CD4-positive, alpha-beta T cell treated with Interleukin-17A for 4 hours (primary cell): Measurements from ENCODE around the gene FAM221B.

Source experiments
- DNase-seq: peaks from one replicate; pipeline ENCODE4 v3.0.0-alpha.2; 2020; ENCODE audit warnings: mixed read lengths

Gene FAM221B, protein sequence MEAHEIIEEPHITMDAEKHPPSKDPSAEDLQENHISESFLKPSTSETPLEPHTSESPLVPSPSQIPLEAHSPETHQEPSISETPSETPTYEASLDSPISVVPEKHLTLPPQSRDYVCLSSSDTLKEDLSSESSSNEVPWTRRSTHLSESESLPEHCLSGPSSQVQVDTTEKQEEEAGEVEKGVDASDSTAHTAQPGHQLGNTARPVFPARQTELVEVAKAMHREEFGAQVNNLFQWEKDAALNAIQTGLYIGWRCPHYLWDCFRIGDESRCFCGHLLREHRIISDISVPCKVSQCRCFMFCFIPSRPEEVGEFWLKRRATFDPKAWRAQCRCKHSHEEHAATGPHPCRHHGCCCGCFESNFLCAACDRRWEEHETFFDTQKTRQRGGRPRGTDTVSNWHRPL

DNA sequence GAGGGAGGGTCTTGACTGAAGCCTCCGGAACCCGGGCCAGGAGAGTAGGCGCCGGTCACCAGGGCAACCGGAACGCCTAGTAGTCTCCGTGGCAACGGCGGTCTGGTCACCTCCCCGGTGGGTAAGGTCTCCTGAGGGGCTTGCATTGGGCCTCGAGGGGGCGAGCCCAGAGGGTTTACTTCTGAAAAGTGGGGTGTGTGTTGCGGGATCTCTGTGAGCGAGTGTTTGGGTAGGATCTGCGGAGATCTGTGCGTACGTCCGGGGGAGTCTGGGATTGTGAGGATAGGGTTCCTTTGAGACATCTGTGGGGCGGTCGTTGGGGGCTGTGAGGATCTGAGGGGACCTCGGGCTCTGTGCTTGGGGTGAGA lies at the start of gene FAM221B:
FAM221B (minus strand) TSS at position 17 of the 368 bp plus-strand sequence. CDS start 2,571 bp downstream, outside the sequence.
- peak; percentile 39 for DNase-seq

DNA sequence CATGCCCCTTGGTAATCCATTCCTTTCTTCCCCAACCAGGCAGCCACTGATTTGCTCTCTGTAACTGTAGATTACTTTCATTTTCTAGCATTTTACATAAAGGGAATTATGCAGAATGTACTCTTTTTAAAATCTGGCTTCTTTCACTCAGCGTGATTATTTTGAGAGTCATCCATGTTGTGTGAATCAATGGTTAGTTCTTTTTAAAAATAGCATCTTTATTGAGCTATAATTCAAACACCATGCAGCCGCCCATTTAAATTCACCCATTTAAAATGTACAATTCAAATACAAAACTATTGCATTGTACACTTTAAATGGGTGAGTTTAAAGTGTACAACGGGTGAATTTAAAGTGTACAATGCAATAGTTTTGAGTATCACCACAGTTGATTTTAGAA lies 44.0 kb upstream of the FAM221B start:
- no peak for DNase-seq

DNA sequence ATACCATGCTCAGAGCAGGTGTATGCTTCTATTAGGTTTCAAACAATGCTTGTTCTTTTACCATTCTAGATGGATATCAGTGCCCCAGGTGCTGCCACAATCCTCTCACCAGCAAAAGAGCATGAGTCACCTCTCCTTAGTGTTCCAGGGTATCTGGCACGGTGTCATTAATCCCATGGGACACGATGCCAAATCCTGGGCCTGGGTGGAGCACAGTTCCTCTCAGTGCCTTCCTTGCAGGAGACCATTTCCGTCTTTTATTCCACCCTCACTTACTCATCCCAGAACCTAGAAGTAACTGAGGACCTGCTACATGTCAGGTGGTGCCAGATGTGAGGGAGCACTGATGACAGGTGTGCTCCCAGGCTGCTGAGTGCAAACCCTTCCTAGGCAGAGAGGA lies 43.0 kb upstream of the FAM221B start:
- DNase-seq: no peak

DNA sequence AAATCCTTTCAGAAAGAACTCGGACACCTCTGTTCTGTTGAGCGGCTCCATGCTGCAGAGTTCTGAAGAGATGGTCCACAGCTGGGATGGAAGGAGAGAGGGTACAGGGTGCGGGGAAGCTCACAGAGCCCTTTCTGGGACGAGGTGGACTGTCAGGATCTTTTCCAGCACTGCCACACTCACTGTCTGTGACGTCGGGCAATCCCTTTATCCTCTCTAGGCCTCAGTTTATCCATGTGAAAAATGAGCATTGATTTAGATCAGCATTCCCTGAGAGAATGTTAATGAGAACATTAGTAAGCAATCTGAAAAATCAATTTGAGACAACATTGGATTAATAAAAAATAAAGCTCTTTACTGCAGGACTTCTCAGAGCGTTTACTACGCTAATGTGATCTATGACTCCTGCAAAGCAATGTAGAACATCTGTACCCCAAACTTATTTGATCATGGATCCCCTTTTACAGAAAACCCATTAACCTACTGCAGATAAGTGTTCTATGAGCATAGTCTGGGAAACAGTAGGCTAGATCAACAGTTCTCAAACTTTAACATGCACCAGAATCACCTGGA lies 41.9 kb upstream of the FAM221B start, which contains the start of gene OR13J1:
OR13J1 (minus strand) TSS at position 51 of the 573 bp plus-strand sequence; CDS start at position 51, 0 bp downstream.
- DNase-seq: no peak

DNA sequence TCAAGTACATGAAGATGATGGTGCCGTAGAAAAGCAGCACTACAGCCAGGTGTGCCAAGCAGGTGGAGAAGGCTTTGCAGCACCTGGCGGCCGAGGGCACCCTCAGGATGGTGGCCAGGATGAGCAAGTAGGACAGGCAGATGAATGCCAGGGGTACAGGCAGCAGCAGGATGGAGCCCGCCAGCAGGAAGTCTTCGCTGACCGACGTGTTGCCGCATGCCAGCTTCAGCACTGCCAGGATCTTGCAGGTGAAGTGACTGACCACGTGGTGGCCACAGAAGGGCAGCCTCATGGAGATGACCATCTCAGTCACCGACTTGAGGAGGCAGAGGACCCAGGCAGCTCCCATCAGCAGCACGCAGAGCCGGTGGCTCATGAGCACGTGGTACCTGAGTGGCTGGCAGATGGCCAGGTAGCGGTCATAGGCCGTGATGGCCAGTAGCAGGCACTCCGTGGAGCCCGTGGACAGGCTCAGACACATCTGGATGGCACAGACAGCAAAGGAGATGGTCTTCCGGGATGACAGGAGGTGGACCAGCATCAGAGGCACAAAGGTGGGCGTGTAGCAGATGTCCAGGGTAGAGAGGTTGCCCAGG lies 41.2 kb upstream of the FAM221B start:
- no peak for DNase-seq

DNA sequence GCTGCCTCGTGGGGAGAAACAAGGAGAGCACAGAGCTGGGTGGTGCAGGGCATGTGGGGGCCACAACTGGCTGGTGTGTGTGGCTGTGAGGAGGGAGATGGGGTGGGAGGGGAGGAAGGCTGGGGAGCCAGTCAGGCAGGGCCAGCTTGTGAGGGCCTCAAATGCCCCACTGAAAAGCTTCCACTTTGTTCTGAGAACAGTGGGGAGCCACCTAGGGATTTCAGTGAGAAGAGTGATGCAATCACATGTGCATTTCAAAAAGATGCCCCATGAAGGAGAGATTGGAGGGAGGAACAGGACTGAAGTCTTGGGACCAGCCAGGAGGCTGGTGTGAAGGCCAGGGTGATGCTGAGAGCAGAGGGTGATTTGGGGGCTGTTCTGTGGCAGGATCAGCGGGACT lies 40.4 kb upstream of the FAM221B start:
- no peak for DNase-seq

DNA sequence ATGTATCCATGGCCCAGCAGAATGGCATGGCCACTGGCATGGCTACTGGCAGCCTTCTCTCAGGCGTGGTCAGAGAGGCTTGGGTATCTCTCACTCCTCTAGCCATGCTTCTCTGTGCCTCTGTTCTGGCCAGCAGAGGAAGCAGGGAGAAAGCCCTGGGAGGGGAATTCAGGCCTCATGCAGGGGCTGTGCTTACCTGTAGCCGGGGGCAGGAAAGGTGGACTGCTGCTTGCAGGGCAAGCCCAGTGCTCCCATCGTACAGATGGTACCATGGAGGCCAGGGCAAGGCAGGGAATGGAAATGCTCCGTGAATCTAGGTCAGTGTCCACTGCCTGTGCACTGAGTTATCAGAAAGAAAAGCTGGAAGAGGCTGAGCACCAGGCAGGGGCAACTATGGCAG lies 39.0 kb upstream of the FAM221B start:
- DNase-seq: no peak

DNA sequence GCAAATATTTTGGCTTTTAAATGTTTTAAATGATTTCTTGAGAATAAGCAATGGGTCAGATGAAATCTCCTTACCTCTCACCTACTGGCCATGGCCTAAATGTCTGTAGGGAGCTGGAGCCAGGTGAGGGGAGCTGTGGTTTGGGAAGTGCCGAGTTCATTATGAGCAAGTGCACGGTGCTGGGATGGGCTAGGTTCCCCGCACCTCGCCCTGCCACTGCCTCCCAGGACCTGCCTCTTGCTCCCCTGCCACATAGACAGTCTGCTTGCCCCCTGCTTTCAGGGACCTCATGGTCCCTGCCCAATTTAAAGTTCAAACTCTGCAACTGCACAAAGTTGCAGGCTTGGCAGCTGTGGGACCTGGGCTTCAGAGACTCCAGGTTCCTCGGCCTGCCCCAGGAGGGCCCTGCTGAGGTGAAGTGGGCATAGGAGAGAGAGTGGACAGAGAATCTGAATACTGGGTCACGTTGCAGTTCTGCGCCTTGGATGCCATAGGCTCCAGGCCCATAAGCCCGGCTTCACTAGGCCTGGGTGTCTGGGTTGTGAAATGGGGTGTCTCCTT lies 36.2 kb upstream of the FAM221B start:
- DNase-seq: no peak

DNA sequence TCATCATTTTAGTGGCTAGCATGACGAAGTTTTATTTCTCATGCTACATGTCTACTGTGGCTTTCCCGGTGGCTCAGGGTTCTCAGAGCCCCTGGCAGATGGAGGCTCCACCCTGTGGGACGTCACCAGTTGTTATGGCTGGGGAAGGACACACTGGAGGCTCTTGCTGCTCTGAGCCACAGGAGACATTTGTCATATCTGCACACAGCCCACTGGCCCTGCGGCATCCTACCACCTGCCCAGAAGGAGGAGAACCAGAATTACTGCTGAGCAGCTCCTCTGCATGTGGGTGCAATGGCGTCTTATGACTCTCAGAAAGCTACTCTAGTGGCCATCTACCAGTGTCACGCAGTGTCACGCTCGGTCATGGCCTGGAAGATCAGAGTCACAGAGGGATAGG lies 35.1 kb upstream of the FAM221B start:
- DNase-seq: no peak

DNA sequence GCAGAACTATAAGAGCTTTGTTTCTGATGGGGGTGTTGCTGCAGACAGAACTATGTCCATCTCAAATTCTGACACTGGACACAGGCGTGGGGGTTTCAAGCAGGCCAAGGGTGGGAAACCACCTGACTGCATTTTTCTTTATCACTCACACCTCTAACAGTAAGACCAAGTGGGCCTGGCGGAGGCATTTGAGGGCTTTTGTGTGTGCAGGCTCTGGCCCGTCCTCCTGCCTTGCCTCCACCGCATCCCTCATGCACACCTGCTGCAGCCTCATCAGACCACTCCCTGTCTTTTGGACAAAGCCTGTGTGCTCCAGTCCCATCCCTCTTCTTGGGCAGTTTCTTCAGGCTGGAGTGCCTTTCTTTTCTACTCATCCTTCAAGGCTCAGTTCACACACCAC lies 33.8 kb upstream of the FAM221B start:
- no peak for DNase-seq

DNA sequence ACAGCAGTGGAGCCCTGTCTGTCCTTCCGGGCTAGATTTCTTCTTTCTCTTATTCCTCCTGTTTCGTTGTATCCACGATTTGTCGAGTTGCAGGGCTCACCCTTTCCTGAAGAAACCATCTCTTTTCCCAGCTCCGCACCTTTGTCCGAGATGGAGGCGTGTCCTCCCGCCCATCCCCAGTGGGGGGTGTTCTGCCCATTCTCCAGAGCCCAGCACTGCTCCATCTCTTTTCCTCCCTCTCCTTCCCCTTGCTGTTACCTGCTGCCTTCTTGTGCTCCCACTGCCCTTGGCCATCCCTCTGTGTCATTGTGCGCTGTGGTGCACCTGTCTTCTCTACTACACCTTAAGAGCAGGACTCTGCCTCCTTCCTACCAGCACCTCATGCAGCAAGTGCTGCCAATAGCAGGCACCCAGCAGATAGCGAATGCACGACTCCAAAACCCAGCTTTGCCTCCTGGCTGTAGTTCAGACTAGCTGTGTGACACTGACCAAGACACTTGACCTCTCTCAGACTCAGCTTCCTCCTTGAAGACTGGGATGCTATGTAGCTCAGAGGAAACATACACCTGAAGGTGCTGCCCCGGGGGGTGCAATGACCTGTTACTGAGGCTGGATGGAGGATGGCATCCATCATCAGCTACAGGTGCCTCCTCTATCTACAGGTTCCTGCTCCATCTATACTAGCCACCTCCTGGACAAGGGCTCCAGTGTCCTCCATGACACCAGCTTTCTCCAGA lies 32.8 kb upstream of the FAM221B start:
- no peak for DNase-seq

DNA sequence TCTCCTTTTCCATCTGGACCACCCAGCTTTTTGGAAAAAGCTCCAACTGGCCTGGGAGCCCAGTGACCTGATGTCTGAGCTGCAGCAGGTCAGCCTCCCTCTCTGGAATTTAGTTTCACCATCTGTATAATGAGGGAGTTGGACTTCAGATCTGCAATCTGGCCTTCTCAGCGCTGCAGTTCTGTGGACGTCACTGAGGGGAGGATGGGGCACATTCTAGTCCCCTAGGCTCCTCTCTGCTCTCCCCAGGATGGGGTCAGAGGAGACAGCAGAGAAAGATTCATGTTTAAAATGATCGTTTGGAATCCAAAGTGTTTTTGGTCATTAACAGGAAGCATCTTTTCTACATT lies 31.4 kb upstream of the FAM221B start:
- DNase-seq: no peak

DNA sequence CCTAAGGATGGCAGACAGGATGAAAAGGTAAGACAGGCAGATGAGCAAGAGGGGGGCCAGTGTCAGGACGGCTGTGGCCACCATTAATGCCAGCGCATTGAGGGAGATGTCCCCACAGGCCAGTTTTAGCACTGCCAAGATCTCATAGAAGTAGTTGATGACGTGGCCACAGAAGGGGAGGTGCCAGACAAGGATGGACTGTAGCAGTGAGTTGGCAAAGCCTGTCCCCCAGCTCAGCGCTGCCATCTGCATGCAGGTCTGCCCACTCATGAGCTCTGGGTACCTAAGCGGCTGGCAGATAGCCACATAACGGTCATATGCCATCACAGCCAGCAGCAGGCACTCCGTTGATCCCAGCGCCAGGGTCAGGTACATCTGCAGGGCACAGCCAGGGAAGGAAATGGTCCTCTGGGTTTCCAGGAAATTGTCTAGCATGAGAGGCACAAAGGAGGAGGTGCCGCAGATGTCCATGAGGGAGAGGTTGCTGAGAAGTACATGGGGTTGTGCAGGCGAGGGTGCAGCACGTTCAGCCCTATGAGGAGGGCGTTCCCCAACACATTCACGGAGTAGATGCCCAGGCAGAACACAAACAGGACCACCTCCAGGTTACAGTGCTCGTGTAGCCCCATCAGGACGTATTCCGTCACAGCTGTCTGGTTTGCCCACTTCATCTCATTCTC lies 30.9 kb upstream of the FAM221B start:
- DNase-seq: peak; percentile 36

DNA sequence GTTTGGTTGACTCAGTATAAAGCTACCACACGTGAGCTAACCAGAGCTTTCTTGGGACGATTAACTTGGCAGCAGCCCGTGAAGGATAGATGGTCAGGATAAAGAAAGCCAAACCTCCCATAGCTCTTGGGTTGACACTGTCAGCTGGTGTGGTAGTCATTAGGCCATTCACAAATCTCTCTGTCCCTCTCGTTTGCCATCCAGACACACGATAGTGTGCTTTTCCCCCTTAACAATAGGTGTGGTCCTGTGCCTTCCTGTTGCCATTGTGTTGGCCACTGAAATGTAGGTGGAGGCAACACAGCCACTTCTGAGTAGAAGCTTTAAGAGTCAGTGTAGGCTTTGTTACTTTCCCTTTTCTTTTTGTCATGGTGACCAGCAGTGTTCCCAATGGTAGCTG lies 29.9 kb upstream of the FAM221B start:
- no peak for DNase-seq

DNA sequence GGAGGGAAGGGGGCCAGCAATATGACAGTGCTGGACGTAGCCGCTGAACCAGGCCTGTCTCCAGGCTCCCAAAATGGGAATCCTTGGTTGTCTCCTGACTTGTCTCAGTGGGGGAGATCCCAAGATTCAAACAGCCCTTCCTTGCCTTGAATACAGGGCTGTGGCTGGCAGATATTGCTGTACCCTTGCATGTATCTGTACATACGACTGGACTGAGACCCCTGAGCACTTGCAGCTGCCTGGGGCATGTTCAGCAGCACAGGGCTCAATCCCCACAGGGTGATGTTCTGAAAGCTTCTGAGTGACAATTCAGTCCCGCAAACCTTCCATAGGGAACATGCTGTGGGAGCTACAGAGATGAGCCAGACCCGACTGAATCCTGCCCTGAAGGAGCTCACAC lies 28.4 kb upstream of the FAM221B start:
- DNase-seq: no peak

DNA sequence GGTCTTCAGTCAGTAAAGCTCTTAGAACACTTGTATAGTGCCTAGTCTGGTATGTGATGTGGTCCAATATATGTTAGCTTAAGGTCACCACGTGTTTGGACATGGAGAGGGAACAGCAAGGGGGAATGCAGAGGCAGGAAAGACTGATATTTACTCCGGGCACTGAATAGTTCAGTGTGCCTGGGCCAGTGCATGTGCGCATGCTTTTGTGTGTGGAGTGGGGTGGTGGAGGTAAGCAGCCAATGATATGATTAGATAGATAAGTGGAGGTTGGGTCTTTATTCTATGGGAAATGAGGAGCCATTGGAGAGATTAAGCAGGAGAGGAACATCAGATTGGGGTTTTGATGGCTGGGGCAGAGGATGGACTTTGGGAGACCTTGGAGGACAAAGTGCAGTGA lies 27.7 kb upstream of the FAM221B start:
- no peak for DNase-seq

DNA sequence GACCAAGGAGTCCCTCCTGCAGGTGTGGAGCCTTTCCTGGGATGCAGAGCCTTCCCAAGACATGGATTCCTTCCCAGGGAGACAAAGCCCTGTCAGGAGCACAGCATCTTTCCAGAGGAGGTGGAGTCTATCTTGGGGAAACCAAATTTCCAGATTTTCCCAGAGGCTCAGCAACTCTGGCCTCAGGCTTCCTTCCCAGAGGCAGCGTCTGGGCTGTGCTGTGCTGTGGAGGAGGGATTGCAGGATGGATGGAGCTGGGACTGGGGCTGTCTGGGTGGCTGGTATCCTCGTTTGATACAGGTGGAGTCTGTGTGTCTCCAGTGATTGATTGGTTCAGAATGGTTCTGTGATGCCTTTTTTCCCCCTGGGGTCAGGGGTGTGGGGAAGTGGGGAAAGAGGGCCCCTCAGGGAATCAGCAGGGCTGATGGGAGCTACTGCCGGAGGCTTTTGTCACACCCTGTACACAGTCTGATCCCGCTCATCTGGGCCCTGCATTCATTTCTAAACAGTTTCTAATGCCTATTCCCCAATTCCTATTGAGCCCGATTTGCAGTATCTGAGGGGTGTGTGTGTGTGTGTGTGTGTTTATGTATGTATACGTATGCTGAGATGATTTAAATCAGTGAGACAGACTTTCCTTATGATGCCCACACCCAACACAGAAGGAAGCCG lies 25.7 kb upstream of the FAM221B start:
- DNase-seq: no peak

DNA sequence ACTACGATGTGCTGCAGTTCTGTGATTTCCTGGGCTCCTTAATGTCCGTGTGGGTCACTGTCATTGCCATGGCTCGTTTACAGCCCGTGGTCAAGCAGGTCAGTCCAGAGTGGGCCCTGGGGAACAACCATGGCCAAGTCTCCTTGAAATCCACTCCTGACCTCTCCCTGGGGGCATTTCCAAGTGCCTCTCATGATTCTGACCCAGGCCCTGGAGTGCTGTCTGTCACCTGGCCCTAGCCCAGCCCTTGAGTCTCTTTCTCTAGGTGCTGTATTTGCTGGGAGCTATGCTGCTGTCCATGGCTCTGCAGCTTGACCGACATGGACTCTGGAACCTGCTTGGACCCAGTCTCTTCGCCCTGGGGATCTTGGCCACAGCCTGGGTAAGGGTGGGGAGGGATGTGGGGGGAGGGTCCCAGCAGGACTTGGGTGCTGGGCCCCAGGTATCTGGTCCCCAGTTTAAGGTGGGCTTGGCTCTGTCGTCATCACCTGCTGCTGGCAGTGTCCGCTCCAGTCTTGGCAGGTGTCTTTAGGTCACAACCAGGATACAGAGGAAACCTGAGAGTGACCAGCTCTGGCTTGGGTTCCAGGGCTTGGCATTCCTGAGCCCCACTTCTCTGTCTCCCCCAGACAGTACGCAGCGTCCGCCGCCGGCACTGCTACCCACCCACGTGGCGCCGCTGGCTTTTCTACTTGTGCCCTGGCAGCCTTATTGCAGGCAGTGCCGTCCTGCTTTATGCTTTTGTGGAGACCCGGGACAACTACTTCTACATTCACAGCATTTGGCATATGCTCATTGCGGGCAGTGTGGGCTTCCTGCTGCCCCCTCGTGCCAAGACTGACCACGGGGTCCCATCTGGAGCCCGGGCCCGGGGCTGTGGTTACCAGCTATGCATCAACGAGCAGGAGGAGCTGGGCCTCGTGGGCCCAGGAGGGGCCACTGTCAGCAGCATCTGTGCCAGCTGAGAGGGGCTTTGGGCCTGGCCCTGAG lies 24.6 kb upstream of the FAM221B start:
- no peak for DNase-seq

DNA sequence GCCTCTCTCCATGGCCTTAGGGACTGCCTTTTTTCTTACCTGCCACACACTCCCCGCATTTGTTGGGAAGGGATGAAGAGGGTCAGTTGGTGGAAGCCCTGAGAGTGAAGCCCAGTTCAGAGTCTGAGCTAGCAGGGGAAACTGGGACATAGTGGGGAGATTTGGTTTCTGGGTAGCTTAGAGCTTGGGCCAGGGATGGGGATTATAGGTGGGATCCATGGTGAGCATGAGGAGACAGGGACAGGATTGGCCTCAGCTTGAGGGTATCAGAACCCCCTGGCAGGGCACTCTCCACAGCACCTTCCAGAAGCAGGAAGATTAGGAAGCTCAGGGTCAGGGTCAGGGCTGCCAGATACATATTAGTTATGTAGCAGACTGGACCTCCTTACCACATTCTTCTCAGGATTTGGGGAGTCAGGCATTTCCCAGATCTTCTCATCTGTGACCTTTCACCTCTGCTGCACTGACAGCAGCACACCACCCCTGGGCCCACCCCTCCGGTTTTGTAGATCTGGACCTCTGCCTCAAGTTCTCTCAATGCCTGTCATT lies 23.8 kb upstream of the FAM221B start:
- no peak for DNase-seq

DNA sequence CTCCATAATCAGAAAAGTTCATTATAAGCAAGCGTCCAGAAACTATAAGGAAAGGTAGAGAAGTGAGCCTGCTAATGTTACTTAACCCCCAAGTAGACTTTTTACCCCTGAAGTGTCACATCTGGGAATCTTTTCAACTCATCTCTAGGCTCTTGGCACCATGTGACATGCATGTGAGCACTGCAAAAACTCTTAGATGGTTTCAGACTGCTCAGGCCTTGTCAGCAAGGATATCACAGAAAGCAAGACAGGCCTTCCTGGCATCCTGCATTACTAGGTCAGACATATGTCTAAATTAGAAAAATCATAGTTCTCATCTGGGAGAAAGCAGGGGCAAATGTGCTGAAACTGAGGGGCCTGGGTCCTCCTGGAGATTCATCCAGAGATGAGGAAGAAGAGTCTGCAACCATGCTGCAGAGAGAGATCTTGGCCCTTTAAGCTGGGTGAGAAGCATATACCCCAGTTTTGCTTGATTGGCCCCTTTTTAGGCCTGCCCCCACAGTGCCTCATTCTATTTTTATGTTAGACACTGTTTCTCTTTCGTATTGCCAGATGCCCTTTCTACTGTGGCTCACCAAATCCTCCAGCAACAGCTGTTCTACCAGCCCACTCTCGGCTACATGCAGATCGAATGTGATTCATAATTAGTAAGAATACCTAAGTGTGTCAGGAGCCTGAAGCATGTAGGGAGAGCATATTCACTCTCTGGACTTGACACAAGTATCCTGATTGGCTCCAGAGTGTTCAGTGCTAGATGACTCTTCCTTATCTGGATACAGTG lies 19.4 kb upstream of the FAM221B start:
- no peak for DNase-seq
